ENCODE results near the gene GUCD1. TPM values are rescaled to one million over a fixed set of nuclear protein-coding genes. Genes with fewer than 3 reads are reported as not detected.

The GUCD1 gene
- total and polyA plus RNA-seq, 2 of the 13 experiments (the other 11 are each of a cell fraction or from before 2014, with no cell fraction given), result 128 to 245 TPM

DNA sequence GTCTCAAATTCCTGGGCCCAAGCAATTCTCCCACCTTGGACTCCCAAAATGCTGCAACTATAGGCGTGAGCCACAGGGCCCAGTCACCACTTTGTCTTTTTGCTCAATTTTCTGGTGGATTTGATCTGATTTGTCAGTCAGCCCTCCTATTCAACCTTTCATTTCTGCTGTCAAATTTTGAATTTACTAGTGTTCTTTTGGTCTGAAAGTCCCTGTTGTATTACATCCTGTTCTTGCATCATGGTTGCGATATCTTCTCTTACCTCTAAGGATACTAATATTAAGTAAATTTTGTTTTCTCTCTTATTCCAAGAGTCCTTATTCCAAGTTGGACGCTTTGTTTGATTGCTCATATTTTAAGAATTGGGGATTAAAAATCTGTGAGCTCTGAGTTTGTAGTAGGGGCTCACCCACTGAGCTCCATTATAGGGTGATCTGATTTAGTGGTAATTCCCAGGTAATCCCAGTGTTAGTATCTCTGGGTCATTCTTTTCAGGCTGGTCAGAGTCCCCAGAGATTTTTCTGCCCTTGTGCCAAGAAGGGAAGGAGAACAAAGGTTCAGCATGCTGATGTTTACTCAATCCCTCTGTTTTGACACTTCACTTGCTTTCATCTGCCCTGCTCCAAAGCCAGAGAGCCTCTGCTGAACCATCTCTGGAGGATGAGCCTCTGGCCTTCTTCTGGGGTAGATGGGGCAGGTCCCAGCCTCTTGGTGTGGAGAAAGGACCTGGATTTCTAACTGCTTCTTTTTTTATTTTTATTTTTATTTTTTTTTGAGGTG is 49.8 kb downstream of the GUCD1 start (continued):
- TF ChIP-seq PITX1 (CRISPR knock-in tag; IDR thresholded peaks at IDR 0.05), result peak; percentile 84
- TF ChIP-seq, protein P1, sequence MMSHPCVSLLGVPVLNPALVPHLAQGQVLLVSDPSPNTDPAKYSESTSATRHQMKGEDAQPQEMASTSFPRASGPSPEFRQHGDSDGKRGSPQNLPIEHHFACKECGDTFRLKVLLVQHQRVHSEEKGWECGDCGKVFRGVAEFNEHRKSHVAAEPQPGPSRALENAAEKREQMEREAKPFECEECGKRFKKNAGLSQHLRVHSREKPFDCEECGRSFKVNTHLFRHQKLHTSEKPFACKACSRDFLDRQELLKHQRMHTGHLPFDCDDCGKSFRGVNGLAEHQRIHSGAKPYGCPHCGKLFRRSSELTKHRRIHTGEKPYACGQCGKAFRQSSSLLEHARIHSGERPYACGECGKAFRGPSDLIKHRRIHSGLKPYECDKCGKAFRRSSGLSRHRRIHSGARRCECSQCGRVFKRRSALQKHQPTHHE (CRISPR knock-in tag; IDR thresholded peaks at IDR 0.05; ENCODE audit: borderline replicate concordance), result no peak
- TF ChIP-seq PPARG (CRISPR knock-in tag; conservative IDR thresholded peaks at IDR 0.05), result peak; percentile 95
- no peak for TF ChIP-seq AHR (CRISPR knock-in tag; IDR thresholded peaks at IDR 0.05)
- TF ChIP-seq RNF2 (conservative IDR thresholded peaks at IDR 0.05; ENCODE audit: low read depth), result no peak
- TF ChIP-seq CENPBD1 (CRISPR knock-in tag; IDR thresholded peaks at IDR 0.05; ENCODE audit: borderline replicate concordance, low read depth), result no peak
- 0 out of 2 replicates have a peak, but pooled peaks have one; percentile 17 for TF ChIP-seq MEIS1 (CRISPR knock-in tag; IDR thresholded peaks at IDR 0.05; ENCODE audit: borderline replicate concordance)
- TF ChIP-seq AKNA (CRISPR knock-in tag; IDR thresholded peaks at IDR 0.05; ENCODE audit: borderline replicate concordance), result no peak
- TF ChIP-seq GATAD1 (CRISPR knock-in tag; IDR thresholded peaks at IDR 0.05), result peak; percentile 60
- TF ChIP-seq XBP1 (CRISPR knock-in tag; IDR thresholded peaks at IDR 0.05), result no peak
- TF ChIP-seq NFE2 (CRISPR knock-in tag; IDR thresholded peaks at IDR 0.05), result no peak
- TF ChIP-seq, protein P2, sequence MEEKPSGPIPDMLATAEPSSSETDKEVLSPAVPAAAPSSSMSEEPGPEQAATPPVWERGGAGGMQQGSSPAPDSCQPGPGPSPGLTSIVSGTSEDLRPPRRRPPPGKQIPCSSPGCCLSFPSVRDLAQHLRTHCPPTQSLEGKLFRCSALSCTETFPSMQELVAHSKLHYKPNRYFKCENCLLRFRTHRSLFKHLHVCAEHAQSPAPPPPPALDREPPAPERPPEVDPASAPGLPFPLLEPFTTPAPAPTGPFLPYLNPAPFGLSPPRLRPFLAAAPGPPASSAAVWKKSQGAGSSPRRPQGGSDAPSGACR (CRISPR knock-in tag; IDR thresholded peaks at IDR 0.05), result no peak
- no peak for TF ChIP-seq ZNF20 (CRISPR knock-in tag; IDR thresholded peaks at IDR 0.05)
- no peak for TF ChIP-seq MAF1 (CRISPR knock-in tag; IDR thresholded peaks at IDR 0.05; ENCODE audit: borderline replicate concordance)
- peak; percentile 85 for TF ChIP-seq NCOA2 (CRISPR knock-in tag; IDR thresholded peaks at IDR 0.05)
- no peak for TF ChIP-seq MAFK (conservative IDR thresholded peaks at IDR 0.05 in 1 of 2, IDR thresholded peaks at IDR 0.05 in 1 of 2; ENCODE audit: low read length in 2 of 2)
- no peak for TF ChIP-seq ZBTB1 (CRISPR knock-in tag; IDR thresholded peaks at IDR 0.05; ENCODE audit: borderline replicate concordance)
- TF ChIP-seq ZNF747 (CRISPR knock-in tag; IDR thresholded peaks at IDR 0.05; ENCODE audit: borderline replicate concordance), result no peak
- TF ChIP-seq MEIS2 (CRISPR knock-in tag; IDR thresholded peaks at IDR 0.05), result peak; percentile 84
- no peak for TF ChIP-seq ZNF83 (CRISPR knock-in tag; IDR thresholded peaks at IDR 0.05; ENCODE audit: borderline replicate concordance)
- TF ChIP-seq ZNF468 (CRISPR knock-in tag; IDR thresholded peaks at IDR 0.05), result no peak
- TF ChIP-seq JARID2 (CRISPR knock-in tag; IDR thresholded peaks at IDR 0.05; ENCODE audit: insufficient replicate concordance), result no peak
- no peak for TF ChIP-seq SRY (CRISPR knock-in tag; IDR thresholded peaks at IDR 0.05)
- no peak for TF ChIP-seq SAFB2 (CRISPR knock-in tag; IDR thresholded peaks at IDR 0.05; ENCODE audit: borderline replicate concordance, low read depth)
